Stimulated activated CD4-positive, alpha-beta T cell treated with anti-CD3 and anti-CD28 coated beads, Interleukin-15, amount 100 ng/mL, for 1 hour (primary cell): ENCODE measurements around the gene CYB5R4.

Source experiments
- DNase-seq, 2 donors: peaks; one replicate each; pipeline ENCODE4 v3.0.0-alpha.2; 2020; ENCODE audit warnings: low read depth in 1 of 2, low spot score in 1 of 2

Gene CYB5R4

GRCh38 chr6:83976037-83976755 is 116.7 kb downstream of the CYB5R4 start:
- DNase-seq: no peak

GRCh38 chr6:83976871-83977270 is 117.4 kb downstream of the CYB5R4 start:
- DNase-seq: no peak

GRCh38 chr6:83978324-83978734 is 118.8 kb downstream of the CYB5R4 start:
- DNase-seq: no peak

- DNase-seq: no peak
Measured at GRCh38 chr6:83978997-83979396, 119.5 kb downstream of the CYB5R4 start.

GRCh38 chr6:83984411-83984810 is 124.9 kb downstream of the CYB5R4 start:
- DNase-seq: no peak

- DNase-seq: no peak
Measured at GRCh38 chr6:83985308-83985713, 125.8 kb downstream of the CYB5R4 start.

GRCh38 chr6:83985715-83986114 is 126.2 kb downstream of the CYB5R4 start:
- DNase-seq: no peak

- no peak for DNase-seq
Measured at GRCh38 chr6:83998021-83998584, 138.6 kb downstream of the CYB5R4 start.

- DNase-seq: no peak
Measured at GRCh38 chr6:84001119-84001518, 141.6 kb downstream of the CYB5R4 start.

GRCh38 chr6:84002226-84002625 is 142.7 kb downstream of the CYB5R4 start:
- DNase-seq: no peak

GRCh38 chr6:84003131-84003530 is 143.6 kb downstream of the CYB5R4 start:
- no peak for DNase-seq

GRCh38 chr6:84003654-84004053 is 144.2 kb downstream of the CYB5R4 start:
- DNase-seq: no peak

GRCh38 chr6:84007871-84008270 is 148.4 kb downstream of the CYB5R4 start:
- no peak for DNase-seq

GRCh38 chr6:84013354-84013753 is 153.9 kb downstream of the CYB5R4 start:
- no peak for DNase-seq

GRCh38 chr6:84013931-84014330 is 154.4 kb downstream of the CYB5R4 start:
- no peak for DNase-seq

- DNase-seq: no peak
Measured at GRCh38 chr6:84016029-84016428, 156.5 kb downstream of the CYB5R4 start.
